ENCODE results near the gene CRYAB.
"Not testable (repeated sequence)": the region's sequence is repeated elsewhere in the genome, so short reads cannot be mapped to it uniquely, and the experiment has no call there.

CRYAB gene

DNA sequence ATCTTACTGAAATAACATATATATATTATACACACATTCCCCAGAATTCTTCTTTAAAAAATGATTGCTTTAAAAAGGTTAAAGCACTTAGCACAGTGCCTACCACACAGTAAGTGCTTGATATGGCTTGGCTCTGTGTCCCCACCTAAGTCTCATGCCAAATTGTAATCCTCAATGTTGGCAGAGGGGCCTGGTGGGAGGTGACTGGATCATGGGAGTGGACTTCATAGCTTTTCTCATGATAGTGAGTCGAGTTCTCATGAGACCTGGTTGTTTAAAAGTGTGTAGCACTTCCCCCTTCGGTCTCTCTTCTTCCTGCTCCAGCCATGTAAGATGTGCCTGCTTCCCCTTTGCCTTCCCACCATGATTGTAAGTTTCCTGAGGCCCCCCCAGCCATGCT, 6.2 kb downstream of the CRYAB start:
- DNase-seq: no peak

DNA sequence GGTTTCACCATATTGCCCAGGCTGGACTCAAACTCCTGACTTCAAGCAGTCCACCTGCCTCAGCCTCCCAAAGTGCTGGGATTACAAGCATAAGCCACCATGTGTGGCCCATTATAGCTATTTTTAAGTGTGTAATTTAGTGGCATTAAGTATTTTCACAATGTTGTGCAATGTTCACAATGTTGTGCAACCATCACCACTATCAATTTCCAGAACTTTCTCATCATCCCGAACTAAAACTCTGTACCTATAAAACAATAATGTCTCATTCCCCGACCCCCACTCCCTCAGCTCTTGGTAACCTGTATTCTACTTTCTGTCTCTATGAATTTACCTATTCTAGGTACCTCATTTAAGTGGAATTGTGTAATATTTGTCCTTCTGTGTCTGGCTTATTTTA, 24.7 kb downstream of the CRYAB start:
- no peak for DNase-seq

DNA sequence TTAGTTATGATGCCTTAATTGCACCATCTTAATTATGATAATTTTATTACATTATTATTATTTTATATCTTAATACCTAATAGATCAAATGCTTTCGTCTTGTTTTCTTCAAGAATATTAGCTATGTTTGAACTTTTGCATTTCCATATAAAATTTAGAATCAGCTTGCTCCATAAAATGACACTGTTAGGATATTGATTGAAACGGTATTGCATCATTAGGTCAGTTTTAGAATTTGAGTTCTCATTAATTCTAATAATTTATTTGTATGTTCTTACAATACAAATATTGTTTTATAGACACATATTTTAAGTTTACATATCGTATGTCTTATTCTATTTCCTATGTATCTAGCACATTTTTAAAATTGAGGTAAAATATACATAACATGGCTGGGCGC, 25.5 kb downstream of the CRYAB start:
- no peak for DNase-seq

DNA sequence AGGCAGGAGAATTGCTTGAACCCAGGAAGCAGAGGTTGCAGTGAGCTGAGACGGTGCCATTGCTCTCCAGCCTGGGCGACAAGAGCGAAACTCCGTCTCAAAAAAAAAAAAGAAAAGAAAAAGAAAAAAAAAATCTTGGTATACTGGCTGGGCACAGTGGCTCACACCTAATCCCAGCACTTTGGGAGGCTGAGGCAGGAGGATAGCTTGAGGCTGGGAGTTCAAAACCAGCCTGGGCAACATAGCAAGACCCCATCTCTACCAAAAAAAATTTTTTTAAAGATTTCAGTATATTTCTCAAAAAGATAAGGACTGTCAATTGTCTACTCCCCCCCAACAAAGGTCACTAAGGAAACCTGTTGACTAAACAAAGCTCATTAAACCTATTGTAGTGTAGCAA, 26.5 kb downstream of the CRYAB start:
- DNase-seq: not testable (repeated sequence)

DNA sequence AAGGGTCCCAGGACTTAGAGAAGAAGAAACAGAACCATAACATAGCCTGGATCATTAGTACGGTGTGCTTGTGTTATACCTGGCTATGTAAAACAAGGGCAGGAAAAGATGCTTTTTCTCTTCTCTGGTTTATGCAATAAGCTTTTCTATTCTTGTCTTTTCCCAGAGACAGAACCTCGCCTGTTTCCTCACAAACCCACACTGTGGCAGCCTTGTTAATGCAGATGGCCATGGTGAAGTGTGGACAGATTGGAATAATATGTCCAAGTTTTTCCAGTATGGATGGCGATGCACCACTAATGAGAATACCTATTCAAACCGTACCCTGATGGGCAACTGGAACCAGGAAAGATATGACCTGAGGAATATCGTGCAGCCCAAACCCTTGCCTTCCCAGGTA, 29.4 kb downstream of the CRYAB start:
- no peak for DNase-seq

DNA sequence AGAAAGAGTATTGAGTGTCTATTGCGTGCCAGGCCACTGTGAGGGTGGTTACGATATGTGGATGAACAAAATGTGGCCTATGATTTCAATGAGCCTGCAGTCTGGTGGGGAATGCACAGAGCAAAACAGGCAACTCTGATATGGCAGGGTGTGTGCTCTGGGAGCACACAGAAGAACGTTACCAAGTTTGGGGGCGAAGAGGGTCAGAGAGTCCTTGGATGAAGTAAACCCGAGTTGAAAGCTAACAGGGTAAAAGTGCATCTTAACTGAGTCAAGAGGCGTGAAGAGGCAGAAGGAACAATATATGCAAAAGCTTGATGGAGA, 32.0 kb downstream of the CRYAB start:
- DNase-seq: no peak

DNA sequence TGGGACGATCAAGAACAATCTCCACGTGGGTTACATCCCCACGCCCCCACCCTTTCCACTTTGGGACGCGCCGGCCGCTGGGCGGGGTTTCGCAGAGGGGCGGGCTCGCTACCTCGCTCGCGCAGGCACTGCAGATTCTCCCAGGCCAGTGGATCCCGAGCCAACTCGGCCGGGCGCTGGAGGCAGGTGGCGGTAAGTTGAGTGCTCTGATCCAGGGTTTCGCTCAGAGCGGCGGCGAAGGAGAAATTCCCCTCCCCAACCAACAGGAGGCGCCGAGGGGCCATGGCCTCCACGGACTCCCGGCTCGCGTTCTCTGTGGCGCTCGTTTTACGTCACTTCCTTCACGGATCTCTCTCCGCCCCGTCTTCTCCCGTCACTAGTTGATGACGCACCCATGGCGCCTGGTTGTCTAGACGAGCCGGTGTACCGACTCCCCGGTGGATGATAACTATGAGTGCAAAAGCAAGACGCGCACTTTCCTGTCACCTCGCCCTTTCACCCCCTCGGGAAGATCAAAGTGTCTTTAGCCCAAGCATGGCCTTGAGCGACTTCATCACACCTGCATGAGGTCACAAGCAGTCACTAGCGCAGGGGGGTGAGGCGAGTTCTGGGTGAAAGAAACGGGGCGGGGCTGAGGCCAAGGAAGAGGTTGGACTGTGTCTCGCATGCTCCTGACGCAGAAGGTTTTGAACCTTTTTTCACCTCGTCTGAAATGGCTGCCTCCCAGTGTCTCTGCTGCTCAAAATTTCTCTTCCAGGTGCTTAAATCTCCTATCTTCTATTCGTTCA, 32.5 kb downstream of the CRYAB start, which contains the start of the genes CFAP68 and FDXACB1:
TSS of gene CFAP68 (plus strand) at position 693 of the 788 bp plus-strand sequence. CDS start at position 713, 20 bp downstream.
TSS of gene FDXACB1 (minus strand) at position 317 of the 788 bp plus-strand sequence. CDS start at position 284, 33 bp downstream.
- DNase-seq: peak; percentile 95

DNA sequence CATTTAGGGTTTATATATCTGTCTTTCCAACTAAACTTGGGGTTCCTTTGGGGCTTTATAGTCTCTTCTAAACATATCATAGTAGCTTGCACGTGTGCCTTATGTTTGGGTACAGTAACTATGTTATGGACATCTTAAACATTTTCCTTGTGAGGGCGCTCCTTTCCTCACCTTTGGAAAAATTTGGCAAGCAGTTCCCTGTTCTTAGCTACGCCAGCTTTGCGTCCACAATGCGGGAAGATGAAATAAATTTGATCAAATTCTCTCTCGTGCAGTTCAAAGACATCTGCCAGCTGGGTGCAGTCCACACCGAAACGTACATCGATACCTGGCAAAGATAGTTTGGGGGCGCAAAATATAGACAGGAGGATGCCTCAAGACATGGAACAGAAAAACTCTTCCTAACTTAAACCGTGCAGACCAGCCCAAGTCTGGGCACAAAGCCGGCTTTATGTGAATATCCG, 33.2 kb downstream of the CRYAB start:
- no peak for DNase-seq

DNA sequence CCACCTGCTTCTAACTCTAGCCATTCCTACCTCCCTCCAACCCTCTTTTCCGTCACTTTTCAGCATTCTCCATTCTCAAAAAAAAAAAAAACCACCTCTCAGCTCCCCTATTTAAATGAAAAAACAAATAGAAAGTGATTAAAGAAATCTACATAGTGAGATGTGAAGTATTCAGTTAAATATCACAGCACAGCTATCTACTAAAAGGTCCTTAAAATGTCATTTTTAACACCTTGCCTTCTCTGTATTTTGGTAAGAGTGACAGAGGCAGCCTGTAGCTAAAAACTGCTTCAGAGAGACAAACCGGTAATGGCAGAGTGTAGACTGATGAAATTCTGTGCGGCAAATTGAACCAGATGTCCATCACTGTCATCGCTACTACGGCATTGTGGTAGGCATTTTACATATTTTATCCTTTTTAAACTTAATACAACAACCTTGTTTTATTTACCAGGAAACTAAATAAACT, 39.8 kb downstream of the CRYAB start:
- DNase-seq: no peak

DNA sequence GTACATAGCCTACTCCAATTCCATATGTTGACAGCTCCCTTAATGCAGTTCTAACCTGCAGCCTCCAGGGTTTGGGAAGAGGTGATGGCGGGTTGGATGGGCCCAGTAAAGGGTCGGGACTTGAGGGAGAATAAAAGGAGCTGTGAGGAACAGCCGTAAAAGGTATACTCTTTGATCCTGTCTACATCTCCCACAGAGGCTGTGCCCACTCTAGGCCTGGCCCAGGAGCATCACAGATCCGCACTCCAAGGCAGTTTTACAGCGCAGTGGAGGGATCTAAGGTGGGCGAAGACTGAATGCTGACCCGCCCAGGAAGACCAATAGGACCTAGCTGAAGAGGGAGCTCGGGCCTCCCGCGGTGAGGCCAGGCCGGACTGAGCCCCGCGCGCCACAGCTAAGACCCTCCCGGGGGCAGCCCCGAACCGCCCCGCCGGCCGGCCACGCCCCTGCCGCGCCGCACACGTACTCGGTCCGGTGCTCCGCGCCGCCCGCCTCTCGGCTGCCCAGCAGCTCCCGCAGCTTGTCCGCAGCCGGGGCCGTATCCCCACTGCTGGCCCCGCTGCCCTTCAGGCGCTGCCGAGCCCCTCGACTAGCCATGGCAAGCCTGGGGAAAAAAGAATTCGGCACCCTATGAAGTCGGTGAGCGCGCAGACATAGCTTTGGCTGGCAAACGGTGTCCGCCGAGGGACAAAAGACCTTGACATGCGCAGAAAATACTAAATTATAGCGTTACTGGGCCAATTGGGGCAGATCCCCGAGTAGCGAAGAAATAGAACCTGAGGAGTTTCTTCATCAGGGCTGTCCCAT, 40.5 kb downstream of the CRYAB start, which contains the start of gene ALG9:
TSS of gene ALG9 (minus strand) at position 696 of the 807 bp plus-strand sequence. CDS start at position 597, 99 bp downstream.
- DNase-seq: peak; percentile 93

DNA sequence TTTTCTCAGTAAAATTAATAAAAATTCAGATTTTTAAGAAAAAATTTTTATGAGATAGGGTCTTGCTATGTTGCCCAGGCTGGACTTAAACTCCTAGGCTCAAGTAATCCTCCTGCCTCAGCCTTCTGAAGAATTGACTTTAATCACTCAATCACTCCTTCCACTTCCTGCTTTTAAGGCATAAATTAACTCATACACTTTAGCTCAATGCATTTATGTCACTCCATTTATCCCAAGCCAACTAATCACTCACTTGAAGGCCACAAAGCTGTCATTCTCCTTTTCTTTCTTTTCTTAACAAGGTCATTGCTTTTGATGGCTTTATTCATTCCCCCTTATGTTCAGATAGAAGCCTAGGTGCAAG, 41.1 kb downstream of the CRYAB start:
- DNase-seq: no peak

DNA sequence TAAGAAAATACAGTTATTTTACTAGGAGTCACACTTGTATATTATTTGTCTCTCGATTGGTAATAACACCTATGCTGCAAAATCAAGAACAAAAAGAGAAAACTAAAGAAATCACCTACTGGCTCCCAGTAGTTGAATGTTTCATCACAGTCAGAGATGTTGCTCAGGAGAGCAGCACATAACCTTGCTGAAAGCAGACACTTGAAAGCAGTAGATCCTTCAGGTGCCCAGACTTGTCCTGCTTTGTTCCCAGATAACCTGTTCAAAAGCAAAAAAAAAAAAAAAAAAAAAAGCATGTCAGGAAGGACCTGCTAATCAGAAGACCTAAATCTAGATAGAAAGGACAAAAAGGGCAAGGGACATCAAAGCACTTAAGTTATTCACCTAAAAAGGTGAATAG, 41.5 kb downstream of the CRYAB start:
- DNase-seq: no peak

DNA sequence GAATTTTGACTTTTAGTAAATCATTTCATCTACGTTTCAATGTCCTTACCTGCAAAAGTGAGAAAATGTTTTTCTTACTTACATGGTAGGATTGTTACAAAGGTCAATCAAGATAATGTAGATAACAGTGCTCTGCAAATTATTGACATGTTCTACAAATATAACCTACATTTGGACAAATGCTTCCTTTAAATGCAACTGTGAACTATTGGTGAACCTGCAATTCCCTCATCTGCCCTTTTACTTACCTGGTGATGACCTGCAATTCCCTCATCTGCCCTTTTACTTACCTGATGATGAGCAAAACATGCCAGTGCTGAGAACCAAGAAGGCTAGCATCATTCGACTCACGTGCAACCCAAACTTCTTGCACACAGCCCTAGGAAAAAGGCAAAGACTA, 51.3 kb downstream of the CRYAB start:
- no peak for DNase-seq

All from CD4-positive, alpha-beta T cell treated with Interleukin-4 for 4 hours (primary cell).